ENCODE data around the gene DHFR2.
"Not testable (repeated sequence)": the region's sequence is repeated elsewhere in the genome, so short reads cannot be mapped to it uniquely, and the experiment has no call there.

Gene DHFR2

GRCh38 chr3:94062513-94063404 is at the start of gene DHFR2, which contains the start of gene NSUN3:
Gene DHFR2 (minus strand): TSS chr3:94062916. CDS start chr3:94061511, 1,405 bp downstream.
Gene NSUN3 (plus strand): TSS chr3:94063061. CDS start chr3:94063127, 66 bp downstream.
- Histone ChIP-seq H3K4me3 (ENCODE audit: low read length) (peak within 1 kb of the TSS; percentile 56; the same call in 1 of the 2 replicates), H3K4me1 (ENCODE audit: control insufficient read depth, insufficient read depth, low read length) (no peaks in the 10 kb centered on the region; the same call in 1 of the 2 replicates), H3K27me3 (ENCODE audit: control insufficient read depth, insufficient read depth, low read length) (no peaks in the 10 kb centered on the region), H3K27ac (ENCODE audit: low read length) (no peak within 1 kb of the TSS), H3K9me3 (ENCODE audit: control insufficient read depth, insufficient read depth, low read length) (no peaks in the 10 kb centered on the region), H3K36me3 (ENCODE audit: control insufficient read depth, insufficient read depth, low read length) (no peaks in the 10 kb centered on the region)
- DNase-seq (ENCODE audit: low read depth, low spot score) = peak; percentile 94
- WGBS (ENCODE audit: insufficient coverage, insufficient read length) = no CpG with 5 or more reads among the region's 52 CpGs

- Histone ChIP-seq H3K4me3 (ENCODE audit: low read length) (no peak overlapping the region), H3K9me3 (ENCODE audit: control insufficient read depth, insufficient read depth, low read length) (no peaks in the 10 kb centered on the region), H3K27me3 (ENCODE audit: control insufficient read depth, insufficient read depth, low read length) (no peaks in the 10 kb centered on the region), H3K27ac (ENCODE audit: low read length) (no peak overlapping the region), H3K4me1 (ENCODE audit: control insufficient read depth, insufficient read depth, low read length) (no peaks in the 10 kb centered on the region), H3K36me3 (ENCODE audit: control insufficient read depth, insufficient read depth, low read length) (no peaks in the 10 kb centered on the region)
- DNase-seq (ENCODE audit: low read depth, low spot score) = no peak
Measured at GRCh38 chr3:94110854-94111253, 48.1 kb upstream of the DHFR2 start.

- H3K27ac ChIP-seq (ENCODE audit: low read length); H3K9me3 ChIP-seq (ENCODE audit: control insufficient read depth, insufficient read depth, low read length); H3K4me1 ChIP-seq (ENCODE audit: control insufficient read depth, insufficient read depth, low read length); H3K27me3 ChIP-seq (ENCODE audit: control insufficient read depth, insufficient read depth, low read length); H3K36me3 ChIP-seq (ENCODE audit: control insufficient read depth, insufficient read depth, low read length); DNase-seq (ENCODE audit: low read depth, low spot score); H3K4me3 ChIP-seq (ENCODE audit: low read length): not testable (repeated sequence)
Measured at GRCh38 chr3:94110232-94110631, 47.5 kb upstream of the DHFR2 start.

DNA sequence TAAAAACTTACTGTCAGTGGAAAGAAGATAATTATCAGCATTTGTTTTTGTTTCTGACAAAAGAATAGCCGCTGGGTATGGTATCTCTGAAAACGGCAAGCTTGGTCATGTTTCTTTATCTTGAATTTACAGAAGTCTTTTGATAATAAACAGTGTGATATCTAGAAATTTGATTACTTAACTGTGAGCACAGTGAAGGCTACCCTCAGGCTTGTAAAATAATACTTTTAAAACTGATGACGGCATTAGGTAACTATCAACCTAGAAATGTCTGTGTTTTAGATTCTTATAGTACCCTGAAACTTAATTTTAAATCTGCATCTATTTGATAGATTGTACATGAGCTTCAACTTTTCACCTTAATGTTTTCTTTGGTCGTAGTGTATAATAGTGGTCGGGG is 43.6 kb upstream of the DHFR2 start:
- H3K4me1 ChIP-seq (ENCODE audit: control insufficient read depth, insufficient read depth, low read length) = no peaks in the 10 kb centered on the region
- no peak overlapping the region for H3K27ac ChIP-seq (ENCODE audit: low read length)
- H3K27me3 ChIP-seq (ENCODE audit: control insufficient read depth, insufficient read depth, low read length) = no peaks in the 10 kb centered on the region
- H3K36me3 ChIP-seq (ENCODE audit: control insufficient read depth, insufficient read depth, low read length) = no peaks in the 10 kb centered on the region
- H3K9me3 ChIP-seq (ENCODE audit: control insufficient read depth, insufficient read depth, low read length) = no peaks in the 10 kb centered on the region
- DNase-seq (ENCODE audit: low read depth, low spot score) = no peak
- no peak overlapping the region for H3K4me3 ChIP-seq (ENCODE audit: low read length)
- no CpG with 5 or more reads among the region's 5 CpGs for WGBS (ENCODE audit: insufficient coverage, insufficient read length)

- Histone ChIP-seq H3K4me1 (ENCODE audit: control insufficient read depth, insufficient read depth, low read length) (no peaks in the 10 kb centered on the region), H3K27ac (ENCODE audit: low read length) (no peak overlapping the region), H3K36me3 (ENCODE audit: control insufficient read depth, insufficient read depth, low read length) (no peaks in the 10 kb centered on the region), H3K27me3 (ENCODE audit: control insufficient read depth, insufficient read depth, low read length) (no peaks in the 10 kb centered on the region), H3K4me3 (ENCODE audit: low read length) (no peak overlapping the region), H3K9me3 (ENCODE audit: control insufficient read depth, insufficient read depth, low read length) (no peaks in the 10 kb centered on the region)
- no CpG with 5 or more reads among the region's 4 CpGs for WGBS (ENCODE audit: insufficient coverage, insufficient read length)
- DNase-seq (ENCODE audit: low read depth, low spot score) = no peak
Measured at GRCh38 chr3:94101860-94102259, 39.1 kb upstream of the DHFR2 start.

- Histone ChIP-seq H3K4me1 (ENCODE audit: control insufficient read depth, insufficient read depth, low read length) (no peaks in the 10 kb centered on the region), H3K4me3 (ENCODE audit: low read length) (no peak overlapping the region), H3K27me3 (ENCODE audit: control insufficient read depth, insufficient read depth, low read length) (no peaks in the 10 kb centered on the region), H3K9me3 (ENCODE audit: control insufficient read depth, insufficient read depth, low read length) (no peaks in the 10 kb centered on the region), H3K36me3 (ENCODE audit: control insufficient read depth, insufficient read depth, low read length) (no peaks in the 10 kb centered on the region), H3K27ac (ENCODE audit: low read length) (no peak overlapping the region)
- no peak for DNase-seq (ENCODE audit: low read depth, low spot score)
- WGBS (ENCODE audit: insufficient coverage, insufficient read length) = no CpG with 5 or more reads among the region's 1 CpG
Measured at GRCh38 chr3:94099311-94099710, 36.6 kb upstream of the DHFR2 start.

GRCh38 chr3:94098452-94098851 is 35.7 kb upstream of the DHFR2 start:
- H3K4me3 ChIP-seq (ENCODE audit: low read length) = no peak overlapping the region
- no peaks in the 10 kb centered on the region for H3K27me3 ChIP-seq (ENCODE audit: control insufficient read depth, insufficient read depth, low read length)
- H3K36me3 ChIP-seq (ENCODE audit: control insufficient read depth, insufficient read depth, low read length) = no peaks in the 10 kb centered on the region
- no CpG with 5 or more reads among the region's 3 CpGs for WGBS (ENCODE audit: insufficient coverage, insufficient read length)
- H3K4me1 ChIP-seq (ENCODE audit: control insufficient read depth, insufficient read depth, low read length) = no peaks in the 10 kb centered on the region
- no peaks in the 10 kb centered on the region for H3K9me3 ChIP-seq (ENCODE audit: control insufficient read depth, insufficient read depth, low read length)
- no peak overlapping the region for H3K27ac ChIP-seq (ENCODE audit: low read length)
- DNase-seq (ENCODE audit: low read depth, low spot score) = no peak

DNA sequence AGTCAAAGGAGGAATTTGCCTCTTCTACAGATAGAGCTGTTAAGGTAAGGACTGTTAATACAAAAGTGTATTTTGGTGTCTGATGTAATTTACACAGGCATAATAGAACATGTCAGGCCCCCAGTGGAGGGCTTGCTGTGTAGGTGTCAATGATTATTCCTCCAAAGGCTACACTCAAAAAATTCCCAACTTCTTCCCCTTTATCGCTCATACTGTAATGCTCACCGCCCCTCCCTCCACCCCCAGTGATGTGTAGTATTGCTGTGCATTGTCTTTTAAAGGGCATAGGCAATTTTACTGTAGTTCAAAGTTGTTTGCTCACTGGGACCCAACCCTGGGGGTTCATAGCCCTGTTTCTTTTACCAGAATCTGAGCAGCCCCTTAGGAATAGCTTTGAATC is 32.4 kb upstream of the DHFR2 start:
- Histone ChIP-seq H3K27me3 (ENCODE audit: control insufficient read depth, insufficient read depth, low read length) (no peaks in the 10 kb centered on the region), H3K27ac (ENCODE audit: low read length) (no peak overlapping the region), H3K9me3 (ENCODE audit: control insufficient read depth, insufficient read depth, low read length) (no peaks in the 10 kb centered on the region), H3K4me3 (ENCODE audit: low read length) (no peak overlapping the region), H3K36me3 (ENCODE audit: control insufficient read depth, insufficient read depth, low read length) (no peaks in the 10 kb centered on the region), H3K4me1 (ENCODE audit: control insufficient read depth, insufficient read depth, low read length) (no peaks in the 10 kb centered on the region)
- no CpG with 5 or more reads among the region's 2 CpGs for WGBS (ENCODE audit: insufficient coverage, insufficient read length)
- DNase-seq (ENCODE audit: low read depth, low spot score) = no peak

DNA sequence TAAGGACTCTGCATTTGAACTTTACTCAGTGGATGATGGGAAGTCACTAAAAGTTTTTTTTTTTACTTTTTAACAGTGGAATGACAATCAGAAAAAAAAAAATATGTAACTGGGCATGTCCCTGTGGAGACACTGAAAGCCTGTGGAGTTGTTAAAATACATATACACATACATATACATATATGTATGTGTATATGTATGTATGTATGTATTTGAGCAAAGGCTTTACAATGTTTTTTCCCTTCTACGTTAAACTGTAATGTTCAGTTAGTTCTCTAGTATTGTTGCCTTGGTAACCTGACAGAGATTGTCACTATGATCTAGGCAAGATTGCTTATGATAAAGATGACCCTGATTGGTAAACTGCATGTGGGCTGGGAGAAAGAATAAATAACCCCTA is 30.4 kb upstream of the DHFR2 start:
- no peaks in the 10 kb centered on the region for H3K27me3 ChIP-seq (ENCODE audit: control insufficient read depth, insufficient read depth, low read length)
- no peaks in the 10 kb centered on the region for H3K4me1 ChIP-seq (ENCODE audit: control insufficient read depth, insufficient read depth, low read length)
- DNase-seq (ENCODE audit: low read depth, low spot score) = no peak
- no peak overlapping the region for H3K4me3 ChIP-seq (ENCODE audit: low read length)
- H3K27ac ChIP-seq (ENCODE audit: low read length) = no peak overlapping the region
- no CpG with 5 or more reads among the region's 1 CpG for WGBS (ENCODE audit: insufficient coverage, insufficient read length)
- no peaks in the 10 kb centered on the region for H3K9me3 ChIP-seq (ENCODE audit: control insufficient read depth, insufficient read depth, low read length)
- H3K36me3 ChIP-seq (ENCODE audit: control insufficient read depth, insufficient read depth, low read length) = no peaks in the 10 kb centered on the region

DNA sequence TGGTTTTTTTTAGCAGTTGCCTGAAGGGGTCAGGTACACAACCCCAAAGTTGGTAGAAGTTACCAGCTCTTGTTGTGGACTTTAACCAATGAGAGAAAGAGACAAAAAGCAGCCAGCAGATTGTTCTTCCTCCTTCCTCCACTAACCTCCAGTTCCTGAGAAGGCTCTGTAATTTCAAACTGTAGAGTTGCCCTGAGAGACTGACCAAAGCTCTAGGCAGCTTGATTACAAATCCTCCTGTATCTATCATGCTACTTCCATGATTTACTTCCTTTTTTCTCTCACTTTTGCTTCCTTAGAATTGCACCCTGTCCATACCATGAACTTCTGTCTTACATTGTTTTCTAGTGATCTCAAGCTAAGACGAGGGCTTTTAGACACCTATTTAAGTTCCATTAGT is 29.4 kb upstream of the DHFR2 start:
- no CpG with 5 or more reads among the region's 1 CpG for WGBS (ENCODE audit: insufficient coverage, insufficient read length)
- Histone ChIP-seq H3K4me1 (ENCODE audit: control insufficient read depth, insufficient read depth, low read length) (no peaks in the 10 kb centered on the region), H3K27ac (ENCODE audit: low read length) (no peak overlapping the region), H3K9me3 (ENCODE audit: control insufficient read depth, insufficient read depth, low read length) (no peaks in the 10 kb centered on the region), H3K36me3 (ENCODE audit: control insufficient read depth, insufficient read depth, low read length) (no peaks in the 10 kb centered on the region), H3K27me3 (ENCODE audit: control insufficient read depth, insufficient read depth, low read length) (no peaks in the 10 kb centered on the region), H3K4me3 (ENCODE audit: low read length) (no peak overlapping the region)
- no peak for DNase-seq (ENCODE audit: low read depth, low spot score)

DNA sequence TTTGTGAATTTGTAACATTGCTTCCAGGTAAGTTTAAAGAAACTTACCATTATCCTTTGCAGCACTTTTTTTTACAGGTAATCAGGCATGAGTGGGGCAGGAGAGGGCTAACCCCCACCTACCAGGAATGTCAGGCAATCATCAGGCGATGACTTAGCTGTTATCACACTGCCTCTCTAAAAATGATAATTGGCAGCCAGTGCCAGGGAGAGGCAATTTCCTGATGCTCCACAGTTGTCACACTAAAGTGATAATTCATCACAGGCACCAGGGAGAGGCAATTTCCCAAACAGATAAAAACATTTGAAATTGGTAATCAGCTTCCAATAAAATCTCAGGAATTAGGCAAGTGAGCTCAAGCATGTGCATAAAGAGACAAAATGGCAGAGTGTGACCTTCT is 26.4 kb upstream of the DHFR2 start:
- DNase-seq (ENCODE audit: low read depth, low spot score) = no peak
- no peaks in the 10 kb centered on the region for H3K9me3 ChIP-seq (ENCODE audit: control insufficient read depth, insufficient read depth, low read length)
- no peak overlapping the region for H3K4me3 ChIP-seq (ENCODE audit: low read length)
- no CpG with 5 or more reads among the region's 1 CpG for WGBS (ENCODE audit: insufficient coverage, insufficient read length)
- no peaks in the 10 kb centered on the region for H3K36me3 ChIP-seq (ENCODE audit: control insufficient read depth, insufficient read depth, low read length)
- H3K4me1 ChIP-seq (ENCODE audit: control insufficient read depth, insufficient read depth, low read length) = no peaks in the 10 kb centered on the region
- H3K27ac ChIP-seq (ENCODE audit: low read length) = no peak overlapping the region
- H3K27me3 ChIP-seq (ENCODE audit: control insufficient read depth, insufficient read depth, low read length) = no peaks in the 10 kb centered on the region
